ENCODE data around the gene GATC.
A peak's percentile ranks its signal among the peaks of the same experiment; 100 is the strongest.

The GATC gene, protein sequence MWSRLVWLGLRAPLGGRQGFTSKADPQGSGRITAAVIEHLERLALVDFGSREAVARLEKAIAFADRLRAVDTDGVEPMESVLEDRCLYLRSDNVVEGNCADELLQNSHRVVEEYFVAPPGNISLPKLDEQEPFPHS

DNA sequence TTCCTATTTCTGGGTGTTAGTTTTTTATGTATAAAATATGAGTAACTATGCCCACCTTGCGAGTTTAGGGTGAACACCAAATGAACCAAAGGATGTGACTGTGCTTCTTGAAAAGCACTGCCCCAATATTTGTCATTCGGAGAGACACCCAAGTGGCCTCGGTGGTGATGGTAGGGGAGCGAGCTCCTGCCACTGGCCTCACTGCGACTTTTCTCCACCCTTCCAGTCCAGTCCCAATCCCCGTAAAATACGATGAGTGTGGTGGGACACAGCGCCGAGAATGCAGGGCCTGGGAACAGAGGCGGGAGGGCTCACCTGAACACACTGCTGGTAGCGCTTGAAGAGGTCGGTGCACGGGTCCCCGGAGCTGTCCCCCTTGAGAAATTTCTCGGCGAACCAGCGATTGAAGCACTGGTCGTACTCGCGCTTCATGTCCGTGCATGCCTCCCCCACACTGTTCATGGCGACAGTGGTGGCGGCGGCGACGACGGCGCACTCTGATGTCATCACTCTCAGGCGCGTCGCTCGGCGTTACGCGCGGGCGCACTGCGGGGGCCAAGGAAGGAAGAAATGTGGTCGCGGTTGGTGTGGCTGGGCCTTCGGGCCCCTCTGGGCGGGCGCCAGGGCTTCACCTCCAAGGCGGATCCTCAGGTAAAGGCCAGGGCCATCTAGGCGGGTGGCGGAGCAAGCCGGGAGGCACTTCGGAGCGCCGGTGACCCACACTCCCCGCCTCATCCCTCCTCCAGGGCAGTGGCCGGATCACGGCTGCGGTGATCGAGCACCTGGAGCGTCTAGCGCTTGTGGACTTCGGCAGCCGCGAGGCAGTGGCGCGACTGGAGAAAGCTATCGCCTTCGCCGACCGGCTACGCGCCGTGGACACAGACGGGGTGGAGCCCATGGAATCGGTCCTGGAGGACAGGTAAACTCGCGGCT is at the start of gene GATC, which contains the start of gene TRIAP1:
GATC (plus strand) TSS at position 534 of the 933 bp plus-strand sequence; CDS start at position 571, 37 bp downstream.
TRIAP1 (minus strand) TSS at position 474 of the 933 bp plus-strand sequence; CDS start at position 462, 12 bp downstream.
- Histone ChIP-seq H3K27ac (ENCODE audit: low read length) (peak within 1 kb of the TSS; percentile 63), H3K4me1 (ENCODE audit: insufficient read depth, low read length) (no peaks in the 10 kb centered on the region; the same call in 1 of the 2 replicates), H3K27me3 (ENCODE audit: insufficient read depth, low read length) (no peaks in the 10 kb centered on the region), H3K4me3 (ENCODE audit: low read length) (peak within 1 kb of the TSS; percentile 94), H3K9me3 (ENCODE audit: insufficient read depth, low read depth, low read length) (no peaks in the 10 kb centered on the region), H3K9ac (ENCODE audit: low read depth, low read length) (peak within 1 kb of the TSS; percentile 98), H3K36me3 (ENCODE audit: insufficient read depth, low read depth, low read length) (peaks cover 59% of the 10 kb centered on the region)

DNA sequence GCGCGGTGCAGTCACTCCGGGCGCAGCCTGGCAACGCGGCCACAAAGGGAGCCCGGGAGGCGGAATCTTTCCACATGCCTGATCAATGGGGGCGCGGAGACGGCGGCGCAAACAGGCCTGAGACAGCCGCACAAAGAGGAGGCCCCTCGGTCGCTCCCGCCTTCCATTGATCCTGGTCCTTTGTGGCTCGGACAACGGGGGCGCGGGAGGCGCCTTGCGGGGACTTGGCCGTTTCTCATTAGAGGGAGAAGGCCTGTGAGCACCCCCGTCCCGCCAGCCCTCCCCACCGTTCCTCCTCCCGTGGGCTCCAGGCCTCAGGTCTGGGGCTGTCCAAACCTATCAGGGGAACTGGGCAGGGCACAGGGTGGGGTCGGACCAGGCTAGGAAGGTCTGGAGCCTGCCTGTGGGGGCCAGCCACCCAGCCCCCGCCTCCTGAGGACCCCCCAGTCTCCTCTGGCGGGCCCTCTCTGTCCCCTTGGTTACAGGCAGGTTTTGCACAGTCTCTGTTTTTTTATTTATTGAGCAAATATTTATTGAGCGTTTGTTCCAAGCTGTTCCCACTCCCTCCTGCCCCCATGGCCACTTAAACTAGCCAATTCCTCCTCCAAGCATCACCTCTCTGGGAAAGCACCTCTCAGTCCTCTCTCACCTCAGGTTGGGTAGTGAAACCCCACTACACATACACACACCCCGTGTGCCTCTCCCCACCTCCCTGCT is 48.3 kb upstream of the GATC start:
- Histone ChIP-seq H3K9ac (ENCODE audit: low read depth, low read length) (no peak overlapping the region), H3K27me3 (ENCODE audit: insufficient read depth, low read length) (no peaks in the 10 kb centered on the region), H3K4me1 (ENCODE audit: insufficient read depth, low read length) (peaks cover 7% of the 10 kb centered on the region; the same call in 1 of the 2 replicates), H3K4me3 (ENCODE audit: low read length) (no peak overlapping the region), H3K36me3 (ENCODE audit: insufficient read depth, low read depth, low read length) (no peaks in the 10 kb centered on the region), H3K27ac (ENCODE audit: low read length) (no peak overlapping the region), H3K9me3 (ENCODE audit: insufficient read depth, low read depth, low read length) (no peaks in the 10 kb centered on the region)

GRCh38 chr12:120399531-120399930 is 46.7 kb upstream of the GATC start:
- Histone ChIP-seq H3K27ac (ENCODE audit: low read length) (no peak overlapping the region), H3K4me1 (ENCODE audit: insufficient read depth, low read length) (peaks cover 7% of the 10 kb centered on the region; the same call in 1 of the 2 replicates), H3K27me3 (ENCODE audit: insufficient read depth, low read length) (no peaks in the 10 kb centered on the region), H3K4me3 (ENCODE audit: low read length) (no peak overlapping the region), H3K9me3 (ENCODE audit: insufficient read depth, low read depth, low read length) (no peaks in the 10 kb centered on the region; the same call in 1 of the 2 replicates), H3K36me3 (ENCODE audit: insufficient read depth, low read depth, low read length) (no peaks in the 10 kb centered on the region), H3K9ac (ENCODE audit: low read depth, low read length) (no peak overlapping the region)

DNA sequence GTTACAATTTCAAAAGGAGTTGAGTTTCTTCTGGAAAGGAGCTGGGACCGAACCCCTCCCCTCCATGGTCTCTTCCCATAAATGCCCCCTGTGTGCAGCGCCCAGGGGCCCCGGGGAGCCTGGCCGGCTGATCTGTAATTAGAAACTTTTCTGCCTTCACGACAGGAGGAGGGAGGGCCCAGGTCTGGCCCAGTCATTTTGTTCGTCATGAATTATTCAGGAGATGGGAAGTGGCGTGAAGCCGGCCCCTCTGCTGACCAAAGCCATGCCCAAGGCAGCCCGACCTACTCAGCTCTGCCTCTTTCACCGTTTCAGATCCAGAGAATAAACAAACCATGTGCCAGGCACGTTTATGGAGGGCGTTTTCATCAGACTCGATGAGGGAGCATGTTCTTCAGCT is 44.0 kb upstream of the GATC start:
- peaks cover 7% of the 10 kb centered on the region; the same call in 1 of the 2 replicates for H3K4me1 ChIP-seq (ENCODE audit: insufficient read depth, low read length)
- H3K36me3 ChIP-seq (ENCODE audit: insufficient read depth, low read depth, low read length) = no peaks in the 10 kb centered on the region
- peak overlapping the region; percentile 18; the same call in 1 of the 2 replicates for H3K4me3 ChIP-seq (ENCODE audit: low read length)
- H3K9ac ChIP-seq (ENCODE audit: low read depth, low read length) = peak overlapping the region; percentile 12; the same call in 1 of the 2 replicates
- no peak overlapping the region for H3K27ac ChIP-seq (ENCODE audit: low read length)
- no peaks in the 10 kb centered on the region; the same call in 1 of the 2 replicates for H3K9me3 ChIP-seq (ENCODE audit: insufficient read depth, low read depth, low read length)
- no peaks in the 10 kb centered on the region for H3K27me3 ChIP-seq (ENCODE audit: insufficient read depth, low read length)

- Histone ChIP-seq H3K27me3 (ENCODE audit: insufficient read depth, low read length) (no peaks in the 10 kb centered on the region), H3K9me3 (ENCODE audit: insufficient read depth, low read depth, low read length) (no peaks in the 10 kb centered on the region; the same call in 1 of the 2 replicates), H3K9ac (ENCODE audit: low read depth, low read length) (no peak overlapping the region), H3K27ac (ENCODE audit: low read length) (no peak overlapping the region), H3K36me3 (ENCODE audit: insufficient read depth, low read depth, low read length) (no peaks in the 10 kb centered on the region), H3K4me3 (ENCODE audit: low read length) (no peak overlapping the region), H3K4me1 (ENCODE audit: insufficient read depth, low read length) (peaks cover 7% of the 10 kb centered on the region; the same call in 1 of the 2 replicates)
These were observed 42.4 kb upstream of the GATC start for GRCh38 chr12:120403869-120404268.

GRCh38 chr12:120404271-120404670 is 42.0 kb upstream of the GATC start:
- no peak overlapping the region for H3K9ac ChIP-seq (ENCODE audit: low read depth, low read length)
- no peak overlapping the region for H3K4me3 ChIP-seq (ENCODE audit: low read length)
- H3K27ac ChIP-seq (ENCODE audit: low read length) = no peak overlapping the region
- H3K36me3 ChIP-seq (ENCODE audit: insufficient read depth, low read depth, low read length) = no peaks in the 10 kb centered on the region
- peaks cover 7% of the 10 kb centered on the region; the same call in 1 of the 2 replicates for H3K4me1 ChIP-seq (ENCODE audit: insufficient read depth, low read length)
- no peaks in the 10 kb centered on the region; the same call in 1 of the 2 replicates for H3K9me3 ChIP-seq (ENCODE audit: insufficient read depth, low read depth, low read length)
- no peaks in the 10 kb centered on the region for H3K27me3 ChIP-seq (ENCODE audit: insufficient read depth, low read length)

DNA sequence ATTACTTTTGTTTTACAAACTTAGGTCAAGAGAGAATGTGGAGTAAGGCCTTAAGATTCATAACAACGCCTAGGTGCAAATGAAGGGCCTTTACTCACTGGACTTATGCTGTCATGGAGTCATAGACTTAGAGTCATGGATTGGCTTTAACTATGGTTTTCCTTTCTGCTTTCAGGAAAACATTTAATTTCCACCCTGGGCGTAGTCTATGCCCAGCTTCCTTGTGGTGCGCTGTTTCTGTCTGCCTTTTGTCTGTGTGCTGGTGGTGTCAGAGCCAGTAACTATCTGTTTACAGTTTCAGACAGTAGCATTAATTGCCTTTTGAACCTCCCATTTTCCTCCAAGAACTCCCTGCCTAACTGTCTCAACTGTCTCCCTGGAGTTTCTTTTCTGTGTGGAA is 40.2 kb upstream of the GATC start:
- Histone ChIP-seq H3K9me3 (ENCODE audit: insufficient read depth, low read depth, low read length) (no peaks in the 10 kb centered on the region; the same call in 1 of the 2 replicates), H3K4me1 (ENCODE audit: insufficient read depth, low read length) (peaks cover 7% of the 10 kb centered on the region; the same call in 1 of the 2 replicates), H3K9ac (ENCODE audit: low read depth, low read length) (no peak overlapping the region), H3K27me3 (ENCODE audit: insufficient read depth, low read length) (no peaks in the 10 kb centered on the region), H3K4me3 (ENCODE audit: low read length) (no peak overlapping the region), H3K27ac (ENCODE audit: low read length) (no peak overlapping the region), H3K36me3 (ENCODE audit: insufficient read depth, low read depth, low read length) (no peaks in the 10 kb centered on the region)

- H3K27me3 ChIP-seq (ENCODE audit: insufficient read depth, low read length) = no peaks in the 10 kb centered on the region
- no peak overlapping the region for H3K9ac ChIP-seq (ENCODE audit: low read depth, low read length)
- H3K27ac ChIP-seq (ENCODE audit: low read length) = no peak overlapping the region
- no peak overlapping the region for H3K4me3 ChIP-seq (ENCODE audit: low read length)
- H3K9me3 ChIP-seq (ENCODE audit: insufficient read depth, low read depth, low read length) = no peaks in the 10 kb centered on the region; the same call in 1 of the 2 replicates
- H3K36me3 ChIP-seq (ENCODE audit: insufficient read depth, low read depth, low read length) = no peaks in the 10 kb centered on the region
- H3K4me1 ChIP-seq (ENCODE audit: insufficient read depth, low read length) = peaks cover 7% of the 10 kb centered on the region; the same call in 1 of the 2 replicates
These were observed 39.7 kb upstream of the GATC start for GRCh38 chr12:120406553-120406952.

DNA sequence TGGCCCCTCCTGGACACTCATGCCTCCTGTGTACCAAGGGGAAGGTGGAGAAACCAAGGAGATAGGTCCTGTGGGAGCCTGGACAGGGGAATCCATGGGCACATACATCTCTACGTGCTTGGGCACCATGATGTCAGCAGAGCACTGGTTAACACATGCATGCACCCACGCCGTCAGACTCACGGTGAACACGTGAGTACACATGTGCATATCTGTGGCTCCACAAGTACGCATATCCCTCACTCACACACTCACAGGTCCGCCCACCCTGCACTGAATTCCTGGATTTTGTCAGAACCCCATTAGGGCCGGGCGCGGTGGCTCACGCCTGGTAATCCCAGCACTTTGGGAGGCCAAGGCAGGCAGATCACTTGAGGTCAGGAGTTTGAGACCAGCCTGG is 37.5 kb upstream of the GATC start:
- Histone ChIP-seq H3K4me1 (ENCODE audit: insufficient read depth, low read length) (peaks cover 6% of the 10 kb centered on the region; the same call in 1 of the 2 replicates), H3K4me3 (ENCODE audit: low read length) (no peak overlapping the region), H3K27me3 (ENCODE audit: insufficient read depth, low read length) (no peaks in the 10 kb centered on the region), H3K9ac (ENCODE audit: low read depth, low read length) (no peak overlapping the region), H3K36me3 (ENCODE audit: insufficient read depth, low read depth, low read length) (no peaks in the 10 kb centered on the region), H3K27ac (ENCODE audit: low read length) (no peak overlapping the region), H3K9me3 (ENCODE audit: insufficient read depth, low read depth, low read length) (no peaks in the 10 kb centered on the region; the same call in 1 of the 2 replicates)

DNA sequence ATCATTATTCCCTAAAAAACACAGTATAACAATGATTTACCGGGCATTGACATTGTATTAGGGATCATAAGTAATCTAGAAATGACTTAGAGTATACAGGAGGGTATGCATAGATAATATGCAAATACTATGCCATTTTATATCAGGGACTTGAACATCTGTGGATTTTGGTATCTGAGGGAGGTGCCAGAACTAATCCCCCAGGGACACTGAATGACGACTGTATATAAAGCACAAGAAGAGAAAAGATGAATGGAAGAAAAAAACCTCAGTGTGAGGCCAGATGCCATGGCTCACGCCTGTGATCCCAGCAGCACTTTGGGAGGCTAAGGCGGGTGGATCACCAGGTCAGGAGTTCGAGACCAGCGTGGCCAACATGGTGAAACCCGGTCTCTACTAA is 33.8 kb upstream of the GATC start:
- Histone ChIP-seq H3K4me1 (ENCODE audit: insufficient read depth, low read length) (peaks cover 6% of the 10 kb centered on the region; the same call in 1 of the 2 replicates), H3K36me3 (ENCODE audit: insufficient read depth, low read depth, low read length) (no peaks in the 10 kb centered on the region), H3K4me3 (ENCODE audit: low read length) (no peak overlapping the region), H3K27me3 (ENCODE audit: insufficient read depth, low read length) (no peaks in the 10 kb centered on the region), H3K9me3 (ENCODE audit: insufficient read depth, low read depth, low read length) (no peaks in the 10 kb centered on the region), H3K27ac (ENCODE audit: low read length) (no peak overlapping the region), H3K9ac (ENCODE audit: low read depth, low read length) (no peak overlapping the region)
